LNCaP clone FGC (cell line): ENCODE data around the gene CDYL.

ENCODE experiments used
- DNase-seq: peaks from one replicate; pipeline ENCODE4 v3.0.0-alpha.2; 2011; ENCODE audit warnings: low read depth
- H3K4me3 ChIP-seq: 2 replicates; pipeline ENCODE4 v1.5.1; 2011; ENCODE audit warnings: mild to moderate bottlenecking, low read depth, low read length, control low read depth
- CTCF ChIP-seq: IDR thresholded peaks from 2 replicates; pipeline ENCODE4 v1.5.1; 2012; ENCODE audit warnings: mild to moderate bottlenecking; ENCODE audit not compliant: control insufficient read depth, insufficient read depth; ENCODE audit errors: extremely low read depth

Gene CDYL

GRCh38 chr6:4885341-4885933 is 109.2 kb downstream of the CDYL start:
- DNase-seq, result no peak
- no peak for TF ChIP-seq CTCF
- no peak overlapping the region for H3K4me3 ChIP-seq

GRCh38 chr6:4888841-4889240 is 112.6 kb downstream of the CDYL start:
- no peak for TF ChIP-seq CTCF
- DNase-seq, result no peak
- H3K4me3 ChIP-seq, result no peak overlapping the region

GRCh38 chr6:4889701-4890100 is 113.5 kb downstream of the CDYL start:
- H3K4me3 ChIP-seq, result no peak overlapping the region
- no peak for TF ChIP-seq CTCF
- no peak for DNase-seq

- no peak for DNase-seq
- TF ChIP-seq CTCF, result no peak
These were observed 114.0 kb downstream of the CDYL start for GRCh38 chr6:4890191-4890590.

GRCh38 chr6:4890627-4891026 is 114.4 kb downstream of the CDYL start:
- no peak for TF ChIP-seq CTCF
- no peak overlapping the region for H3K4me3 ChIP-seq
- DNase-seq, result no peak

More at GRCh38 chr6:4890191-4890590, 114.0 kb downstream of the CDYL start:
- H3K4me3 ChIP-seq, result no peak overlapping the region

- no peak overlapping the region for H3K4me3 ChIP-seq
- TF ChIP-seq CTCF, result no peak
These were observed 114.9 kb downstream of the CDYL start for GRCh38 chr6:4891141-4891540.

GRCh38 chr6:4892785-4893485 is 116.7 kb downstream of the CDYL start:
- H3K4me3 ChIP-seq, result no peak overlapping the region
- TF ChIP-seq CTCF, result no peak
- DNase-seq, result no peak

More at GRCh38 chr6:4891141-4891540, 114.9 kb downstream of the CDYL start:
- no peak for DNase-seq
